Neuronal stem cell (in vitro differentiated cells): ENCODE results near the gene CXADR.

Experiments used
- DNase-seq: peaks from one replicate; pipeline ENCODE4 v3.0.0-alpha.2; 2013; ENCODE audit warnings: low spot score
- H2AFZ ChIP-seq: one replicate; pipeline ENCODE4 v1.6.1; 2013; ENCODE audit warnings: mild to moderate bottlenecking, low read length, inconsistent platforms
- H2AK5ac ChIP-seq: 2 replicates; pipeline ENCODE4 v1.6.1; 2013; ENCODE audit warnings: low read depth, mild to moderate bottlenecking, inconsistent platforms, low read length, moderate library complexity, mixed read lengths
- H2BK120ac ChIP-seq: 2 replicates; pipeline ENCODE4 v1.6.1; 2013; ENCODE audit warnings: low read depth, mild to moderate bottlenecking, inconsistent platforms, low read length, moderate library complexity, mixed read lengths
- H2BK12ac ChIP-seq: one replicate; pipeline ENCODE4 v1.6.1; 2013; ENCODE audit warnings: low read length, inconsistent platforms
- H2BK15ac ChIP-seq: 2 replicates; pipeline ENCODE4 v1.6.1; 2013; ENCODE audit warnings: mild to moderate bottlenecking, low read length, inconsistent platforms, mixed read lengths
- H2BK5ac ChIP-seq: one replicate; pipeline ENCODE4 v1.6.1; 2013; ENCODE audit warnings: inconsistent platforms, mild to moderate bottlenecking, low read length, moderate library complexity
- H3K14ac ChIP-seq: one replicate; pipeline ENCODE4 v1.6.1; 2013; ENCODE audit warnings: low read length, inconsistent platforms
- H3K18ac ChIP-seq: 2 replicates; pipeline ENCODE4 v1.6.1; 2013; ENCODE audit warnings: low read length, inconsistent platforms
- H3K23ac ChIP-seq: 2 replicates; pipeline ENCODE4 v1.6.1; 2013; ENCODE audit warnings: low read depth, mild to moderate bottlenecking, mixed read lengths, low read length, inconsistent platforms; ENCODE audit not compliant: poor library complexity
- H3K27ac ChIP-seq: replicated peaks from 3 replicates; pipeline ENCODE4 v1.5.1; 2013; ENCODE audit warnings: low read length, inconsistent platforms
- H3K27me3 ChIP-seq, 3 experiments: 2 replicates each; pipeline ENCODE4 v1.6.1; 2013; ENCODE audit warnings: low read length in 3 of 3, mild to moderate bottlenecking in 2 of 3, inconsistent platforms in 1 of 3, low read depth in 1 of 3, mixed read lengths in 1 of 3, moderate library complexity in 1 of 3; ENCODE audit not compliant: control insufficient read depth in 3 of 3, insufficient read depth in 3 of 3
- H3K36me3 ChIP-seq, 2 donors: replicated peaks in 1 of 2; 2 replicates each; pipeline ENCODE4 v1.6.1; 2013; ENCODE audit warnings: low read length in 2 of 2; ENCODE audit not compliant: control insufficient read depth in 2 of 2, insufficient read depth in 2 of 2
- H3K4ac ChIP-seq: 2 replicates; pipeline ENCODE4 v1.6.1; 2013; ENCODE audit warnings: inconsistent platforms, mild to moderate bottlenecking, low read length, moderate library complexity
- H3K4me1 ChIP-seq, 2 donors: 1 replicate in 1 of 2; 2 replicates in 1 of 2; pipeline ENCODE4 v1.6.1; 2013; ENCODE audit warnings: low read length in 2 of 2, low read depth in 1 of 2; ENCODE audit not compliant: control insufficient read depth in 2 of 2, insufficient read depth in 1 of 2
- H3K4me2 ChIP-seq: one replicate; pipeline ENCODE4 v1.6.1; 2013; ENCODE audit warnings: mild to moderate bottlenecking, low read length, inconsistent platforms; ENCODE audit not compliant: insufficient read depth, poor library complexity, severe bottlenecking
- H3K4me3 ChIP-seq, 2 donors: 2 replicates each; pipeline ENCODE4 v1.5.1; 2013; ENCODE audit warnings: low read length in 2 of 2, mild to moderate bottlenecking in 2 of 2, inconsistent platforms in 1 of 2, moderate library complexity in 1 of 2
- H3K79me1 ChIP-seq: one replicate; pipeline ENCODE4 v1.6.1; 2013; ENCODE audit warnings: low read depth, mild to moderate bottlenecking, inconsistent platforms, low read length, moderate library complexity
- H3K9ac ChIP-seq: one replicate; pipeline ENCODE4 v1.6.1; 2013; ENCODE audit warnings: mild to moderate bottlenecking, low read depth, low read length, inconsistent platforms; ENCODE audit not compliant: poor library complexity
- H3K9me3 ChIP-seq, 2 donors: replicated peaks in 1 of 2; 2 replicates each; pipeline versions ENCODE3 to v1.6.1; 2013; ENCODE audit warnings: low read length in 2 of 2, mild to moderate bottlenecking in 2 of 2, inconsistent platforms in 1 of 2, low read depth in 1 of 2, mixed read lengths in 1 of 2, moderate library complexity in 1 of 2; ENCODE audit not compliant: control insufficient read depth in 2 of 2, insufficient read depth in 1 of 2
- H4K8ac ChIP-seq: one replicate; pipeline ENCODE4 v1.6.1; 2013; ENCODE audit warnings: low read depth, mild to moderate bottlenecking, inconsistent platforms, low read length, moderate library complexity
- H4K91ac ChIP-seq: one replicate; pipeline ENCODE4 v1.6.1; 2013; ENCODE audit warnings: low read length, low read depth, mild to moderate bottlenecking, inconsistent platforms; ENCODE audit not compliant: poor library complexity
- WGBS, 2 donors: extraction: QIAGEN DNeasy Blood & Tissue Kit; methylation state at CpG; one replicate each; pipeline ENCODE4 v1.1.7; 2013; ENCODE audit warnings: missing lambda C conversion rate in 2 of 2, mixed read lengths in 1 of 2; ENCODE audit not compliant: insufficient read length in 2 of 2, insufficient replicate concordance in 1 of 2; ENCODE audit errors: extremely low coverage in 2 of 2; 5-methylcytosine and 5-hydroxymethylcytosine counted together

Gene CXADR

DNA sequence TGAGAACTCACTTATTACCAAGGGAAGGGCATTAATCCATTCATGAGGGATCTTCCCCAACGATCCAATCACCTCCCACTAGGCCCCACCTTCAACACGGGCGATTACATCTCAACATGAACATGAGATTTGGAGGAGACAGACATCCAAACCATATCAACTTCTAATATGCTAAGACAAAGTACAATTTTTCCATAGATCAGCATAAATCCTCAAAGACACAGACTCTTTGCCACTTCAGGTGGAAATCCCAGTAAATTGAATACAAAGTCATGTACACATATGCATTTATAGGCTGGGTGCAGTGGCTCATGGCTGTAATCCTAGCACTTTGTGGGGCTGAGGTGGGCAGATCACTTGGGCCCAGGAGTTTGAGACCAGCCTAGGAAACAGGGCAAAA, 18.8 kb upstream of the CXADR start:
- H3K4me3 ChIP-seq: no peak overlapping the region
- H2AK5ac ChIP-seq: no peak overlapping the region
- no peak overlapping the region for H3K18ac ChIP-seq
- no peak overlapping the region for H2AFZ ChIP-seq
- H4K8ac ChIP-seq: no peak overlapping the region
- H3K4ac ChIP-seq: no peak overlapping the region
- no peak overlapping the region for H3K23ac ChIP-seq
- WGBS, 2 donors: no CpG with 5 or more reads among the region's 3 CpGs
- DNase-seq: no peak
- H4K91ac ChIP-seq: no peak overlapping the region
- H3K14ac ChIP-seq: no peak overlapping the region
- no peak overlapping the region for H2BK5ac ChIP-seq
- H3K27me3 ChIP-seq: peaks cover 0 to 7% (median 0%) of the 10 kb centered on the region in 3 experiments
- no peaks in the 10 kb centered on the region for H3K79me1 ChIP-seq
- peaks cover 0 to 2% of the 10 kb centered on the region in 2 donors for H3K4me1 ChIP-seq
- H3K36me3 ChIP-seq: no peaks in the 10 kb centered on the region
- H3K9me3 ChIP-seq: no peaks in the 10 kb centered on the region
- no peak overlapping the region for H2BK15ac ChIP-seq
- no peak overlapping the region for H3K4me2 ChIP-seq
- H2BK120ac ChIP-seq: no peak overlapping the region
- H2BK12ac ChIP-seq: no peak overlapping the region
- no peak overlapping the region for H3K27ac ChIP-seq
- H3K9ac ChIP-seq: no peak overlapping the region

DNA sequence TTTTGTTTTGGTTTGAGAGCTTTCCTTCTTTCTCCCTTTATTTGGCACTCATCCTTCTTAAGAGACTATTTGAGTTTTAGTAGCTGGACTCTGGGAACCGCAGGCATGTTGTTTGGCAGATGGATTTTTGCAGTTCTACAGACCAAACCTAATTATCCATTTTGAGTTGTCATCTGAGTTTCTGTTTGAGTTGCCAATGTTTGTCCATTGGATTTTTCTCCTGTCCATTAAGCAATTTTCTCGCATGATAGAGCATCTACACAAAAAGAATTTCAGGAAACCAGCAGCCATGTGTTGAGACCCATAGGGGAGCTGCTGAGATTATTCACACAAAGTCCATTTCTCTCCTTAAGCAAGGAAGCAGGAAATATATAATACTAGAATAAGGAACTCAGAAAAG, 17.2 kb upstream of the CXADR start:
- H3K14ac ChIP-seq: no peak overlapping the region
- H3K79me1 ChIP-seq: no peaks in the 10 kb centered on the region
- H2AK5ac ChIP-seq: no peak overlapping the region
- H3K18ac ChIP-seq: no peak overlapping the region
- no peaks in the 10 kb centered on the region for H3K36me3 ChIP-seq
- no peak overlapping the region for H3K23ac ChIP-seq
- H3K9me3 ChIP-seq: no peaks in the 10 kb centered on the region
- H3K4me1 ChIP-seq: peaks cover 0 to 2% of the 10 kb centered on the region in 2 donors
- DNase-seq: no peak
- no peak overlapping the region for H2BK12ac ChIP-seq
- H4K8ac ChIP-seq: no peak overlapping the region
- no peak overlapping the region for H2BK120ac ChIP-seq
- H3K27ac ChIP-seq: no peak overlapping the region
- WGBS, 2 donors: no CpG with 5 or more reads among the region's 2 CpGs
- no peak overlapping the region for H2BK15ac ChIP-seq
- no peak overlapping the region for H2AFZ ChIP-seq
- no peak overlapping the region for H3K4me2 ChIP-seq
- no peak overlapping the region for H3K9ac ChIP-seq
- H4K91ac ChIP-seq: no peak overlapping the region
- H3K4me3 ChIP-seq: no peak overlapping the region
- H3K27me3 ChIP-seq: peaks cover 0 to 7% (median 0%) of the 10 kb centered on the region in 3 experiments
- H3K4ac ChIP-seq: no peak overlapping the region
- H2BK5ac ChIP-seq: no peak overlapping the region

DNA sequence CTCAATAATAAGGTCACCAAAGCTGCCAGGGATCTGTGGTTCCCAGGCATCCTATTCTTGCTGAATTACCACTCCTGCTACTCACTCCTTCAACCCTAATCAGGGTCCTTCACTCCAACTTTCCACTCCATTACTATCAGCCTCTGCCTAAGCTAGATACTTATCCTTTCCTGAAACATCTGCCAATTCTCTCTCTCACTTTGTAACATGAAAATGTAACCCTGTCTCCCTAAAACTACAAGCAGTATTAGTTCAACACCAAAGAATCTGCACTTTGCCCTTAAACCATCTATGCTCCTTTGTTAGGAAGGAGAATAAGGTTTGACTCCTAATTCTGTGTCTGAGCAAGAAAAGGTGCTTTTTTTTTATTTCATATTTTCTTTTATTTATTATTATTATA, 15.5 kb upstream of the CXADR start:
- Histone ChIP-seq H3K4ac (no peak overlapping the region), H4K8ac (no peak overlapping the region)

DNA sequence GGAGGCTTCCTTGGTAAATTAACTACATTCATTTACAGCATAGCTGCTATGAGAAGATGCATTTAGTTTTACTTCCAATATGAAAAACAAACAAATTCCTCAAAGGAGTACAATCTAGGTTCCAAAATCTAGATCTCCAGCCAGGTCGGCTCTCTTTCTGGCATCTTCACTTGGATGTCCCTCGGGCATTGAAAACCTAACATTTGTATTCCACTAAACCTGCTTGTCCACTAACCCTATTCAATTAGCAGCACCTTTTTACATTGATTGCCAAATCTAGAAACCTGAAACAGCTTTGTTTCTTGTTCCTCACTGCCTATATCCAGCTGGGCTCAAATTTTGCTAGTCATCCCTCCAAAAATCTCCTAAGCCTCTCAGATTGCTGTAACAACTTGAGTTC, 14.3 kb upstream of the CXADR start:
- no peak overlapping the region for H2BK120ac ChIP-seq
- H4K8ac ChIP-seq: no peak overlapping the region
- H2AK5ac ChIP-seq: no peak overlapping the region
- no peak overlapping the region for H3K18ac ChIP-seq
- no peak overlapping the region for H2AFZ ChIP-seq
- DNase-seq: no peak
- no peak overlapping the region for H3K23ac ChIP-seq
- H3K9ac ChIP-seq: no peak overlapping the region
- no peak overlapping the region for H4K91ac ChIP-seq
- H3K4me2 ChIP-seq: no peak overlapping the region
- H3K79me1 ChIP-seq: no peaks in the 10 kb centered on the region
- H2BK5ac ChIP-seq: no peak overlapping the region
- no peak overlapping the region for H2BK12ac ChIP-seq
- H3K14ac ChIP-seq: no peak overlapping the region
- no peak overlapping the region for H3K27ac ChIP-seq
- H3K27me3 ChIP-seq: peaks cover 0 to 7% (median 0%) of the 10 kb centered on the region in 3 experiments
- peaks cover 0 to 2% of the 10 kb centered on the region in 2 donors for H3K4me1 ChIP-seq
- H3K4me3 ChIP-seq: no peak overlapping the region
- WGBS, 2 donors: no CpG with 5 or more reads among the region's 2 CpGs
- H3K9me3 ChIP-seq: no peaks in the 10 kb centered on the region
- H2BK15ac ChIP-seq: no peak overlapping the region
- no peak overlapping the region for H3K4ac ChIP-seq
- no peaks in the 10 kb centered on the region for H3K36me3 ChIP-seq

More for the DNA sequence above, 15.5 kb upstream of the CXADR start:
- Histone ChIP-seq H3K9me3 (no peaks in the 10 kb centered on the region), H3K79me1 (no peaks in the 10 kb centered on the region), H2AFZ (no peak overlapping the region), H3K14ac (no peak overlapping the region), H3K4me2 (no peak overlapping the region), H3K27me3 (peaks cover 0 to 7% (median 0%) of the 10 kb centered on the region in 3 experiments), H2BK15ac (no peak overlapping the region), H2BK5ac (no peak overlapping the region), H3K36me3 (no peaks in the 10 kb centered on the region), H2BK120ac (no peak overlapping the region), H3K9ac (no peak overlapping the region), H3K4me3 (no peak overlapping the region), H3K4me1 (peaks cover 0 to 2% of the 10 kb centered on the region in 2 donors), H2AK5ac (no peak overlapping the region), H3K27ac (no peak overlapping the region), H3K23ac (no peak overlapping the region), H3K18ac (no peak overlapping the region), H2BK12ac (no peak overlapping the region), H4K91ac (no peak overlapping the region)
- no peak for DNase-seq
